Vagina (tissue), 2 donors: ENCODE results near the gene SLC26A11. TPM values are rescaled to one million over a fixed set of nuclear protein-coding genes. Genes with fewer than 3 reads are reported as not detected.

Experiments
- DNase-seq, 2 donors: peaks; one replicate each; pipeline ENCODE4 v3.0.0-alpha.2; 2017; ENCODE audit errors: extremely low spot score in 2 of 2
- H3K27ac ChIP-seq: fragments of 200-600 bp; sonication (generic); one replicate; pipeline ENCODE4 v1.5.1; 2019
- H3K27me3 ChIP-seq: fragments of 200-600 bp; sonication (generic); one replicate; pipeline ENCODE4 v1.5.1; 2019
- H3K36me3 ChIP-seq, 2 donors: fragments of 200-600 bp; sonication (generic); one replicate each; pipeline ENCODE4 v1.5.1; 2017 to 2019
- H3K4me1 ChIP-seq: fragments of 200-600 bp; sonication (generic); one replicate; pipeline ENCODE4 v1.5.1; 2019
- H3K4me3 ChIP-seq, 2 donors: fragments of 200-600 bp; sonication (generic); 1 replicate in 1 of 2; 2 replicates in 1 of 2; pipeline ENCODE4 v1.5.1; 2016 to 2019
- H3K9me3 ChIP-seq: fragments of 200-600 bp; sonication (generic); one replicate; pipeline ENCODE4 v1.5.1; 2019
- POLR2A ChIP-seq, 2 donors: fragments of 450-650 bp; IDR thresholded peaks; one replicate each; pipeline ENCODE4 v1.6.1; 2017; ENCODE audit warnings: antibody characterized with exemption in 2 of 2, mild to moderate bottlenecking in 2 of 2, moderate library complexity in 2 of 2
- POLR2AphosphoS5 ChIP-seq, 2 donors: sonication (generic); formaldehyde crosslinking; IDR thresholded peaks; one replicate each; pipeline ENCODE4 v1.9.0; 2017; ENCODE audit warnings: antibody characterized with exemption in 2 of 2, mild to moderate bottlenecking in 2 of 2, low read depth in 1 of 2; ENCODE audit not compliant: insufficient read depth in 1 of 2
- intact Hi-C: fragments of 100-400 bp; cut with DNase I; formaldehyde crosslinking; loops from one replicate; pipeline ENCODE4 v1.15.1; 2023
- total RNA-seq: library from RNA; depleted of rRNA; stranded (reverse); fragments of >200 nt; gene quantifications from one replicate; pipeline ENCODE4 v1.2.3, GENCODE V29; 2016
- TF ChIP-seq, protein P1 (sequence below), 3 experiments: fragments of 450-650 bp in 2 of 3; fragments of 200-600 bp in 1 of 3; sonication (generic) in 1 of 3; IDR thresholded peaks; one replicate each; pipeline ENCODE4 v1.5.1; 2017 to 2019; ENCODE audit warnings: antibody characterized with exemption in 3 of 3, mild to moderate bottlenecking in 2 of 3, moderate library complexity in 2 of 3

SLC26A11 gene
- total RNA-seq, 1 donor from 2014 or later: 22.8 TPM

DNA sequence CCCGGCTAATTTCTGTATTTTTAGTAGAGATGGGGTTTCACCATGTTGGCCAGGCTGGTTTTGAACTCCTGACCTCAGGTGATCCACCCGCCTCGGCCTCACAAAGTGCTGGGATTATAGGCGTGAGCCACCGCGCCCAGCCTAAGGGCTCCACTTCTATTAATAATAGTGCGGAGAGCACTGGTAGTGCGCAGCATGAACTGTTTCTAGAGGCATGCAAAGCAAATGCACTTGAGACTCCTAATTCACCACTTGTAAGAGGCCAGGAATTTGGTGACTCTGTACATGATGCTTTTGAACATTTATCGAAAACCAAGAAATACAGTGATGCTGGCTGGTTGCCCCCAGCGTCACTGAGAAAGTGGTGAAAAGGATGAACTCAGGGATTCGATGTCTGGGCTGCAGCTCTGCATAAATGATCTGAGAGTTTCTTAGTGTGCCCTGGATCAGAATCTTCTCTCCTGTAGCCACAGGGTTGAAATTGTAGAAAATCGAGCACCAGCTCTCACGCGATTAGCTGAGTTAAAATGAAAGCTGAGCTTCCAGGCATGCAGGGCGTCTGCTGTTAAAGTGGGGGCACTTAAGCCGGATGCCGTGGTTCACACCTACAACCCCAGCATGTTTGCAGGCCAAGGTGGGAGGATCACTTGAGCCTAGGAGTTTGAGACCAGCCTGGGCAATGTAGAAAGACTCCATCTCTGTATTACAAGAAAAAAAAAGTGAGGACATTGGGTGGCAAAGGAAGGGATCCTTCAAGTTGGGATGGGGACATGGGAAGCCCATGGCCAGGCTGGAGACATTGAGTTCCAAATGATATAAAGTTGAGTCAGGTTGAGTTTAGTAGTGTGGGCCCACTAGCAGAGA is 45.2 kb downstream of the SLC26A11 start:
- no peak for DNase-seq
- intact Hi-C loops: loop anchor here (10.0 kb wide), 1 partner anchor 121 kb away; the partner anchor contains the start of gene EIF4A3
- Histone ChIP-seq H3K27ac (no peak overlapping the region), H3K4me3 (no peak overlapping the region), H3K4me1 (peaks cover 40% of the 10 kb centered on the region), H3K9me3 (no peaks in the 10 kb centered on the region), H3K27me3 (no peaks in the 10 kb centered on the region), H3K36me3 (peaks cover 0 to 8% of the 10 kb centered on the region in 2 donors)
- TF ChIP-seq, protein P1, sequence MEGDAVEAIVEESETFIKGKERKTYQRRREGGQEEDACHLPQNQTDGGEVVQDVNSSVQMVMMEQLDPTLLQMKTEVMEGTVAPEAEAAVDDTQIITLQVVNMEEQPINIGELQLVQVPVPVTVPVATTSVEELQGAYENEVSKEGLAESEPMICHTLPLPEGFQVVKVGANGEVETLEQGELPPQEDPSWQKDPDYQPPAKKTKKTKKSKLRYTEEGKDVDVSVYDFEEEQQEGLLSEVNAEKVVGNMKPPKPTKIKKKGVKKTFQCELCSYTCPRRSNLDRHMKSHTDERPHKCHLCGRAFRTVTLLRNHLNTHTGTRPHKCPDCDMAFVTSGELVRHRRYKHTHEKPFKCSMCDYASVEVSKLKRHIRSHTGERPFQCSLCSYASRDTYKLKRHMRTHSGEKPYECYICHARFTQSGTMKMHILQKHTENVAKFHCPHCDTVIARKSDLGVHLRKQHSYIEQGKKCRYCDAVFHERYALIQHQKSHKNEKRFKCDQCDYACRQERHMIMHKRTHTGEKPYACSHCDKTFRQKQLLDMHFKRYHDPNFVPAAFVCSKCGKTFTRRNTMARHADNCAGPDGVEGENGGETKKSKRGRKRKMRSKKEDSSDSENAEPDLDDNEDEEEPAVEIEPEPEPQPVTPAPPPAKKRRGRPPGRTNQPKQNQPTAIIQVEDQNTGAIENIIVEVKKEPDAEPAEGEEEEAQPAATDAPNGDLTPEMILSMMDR (IDR thresholded peaks at IDR 0.05): no peak
- TF ChIP-seq POLR2AphosphoS5 (IDR thresholded peaks at IDR 0.05; ENCODE audit: insufficient read depth in 1 of 2, low read depth in 1 of 2): no peak
- TF ChIP-seq POLR2A (IDR thresholded peaks at IDR 0.05): no peak

GRCh38 chr17:80267391-80267790 is 47.2 kb downstream of the SLC26A11 start:
- no peak for DNase-seq
- Histone ChIP-seq H3K27me3 (no peaks in the 10 kb centered on the region), H3K9me3 (no peaks in the 10 kb centered on the region), H3K4me1 (peaks cover 29% of the 10 kb centered on the region), H3K36me3 (peaks cover 0 to 8% of the 10 kb centered on the region in 2 donors), H3K27ac (no peak overlapping the region), H3K4me3 (no peak overlapping the region)
- intact Hi-C loops: loop anchor here (10.0 kb wide), 1 partner anchor 123 kb away; the partner anchor contains the start of gene EIF4A3
- TF ChIP-seq POLR2AphosphoS5 (IDR thresholded peaks at IDR 0.05; ENCODE audit: insufficient read depth in 1 of 2, low read depth in 1 of 2) (no peak), POLR2A (IDR thresholded peaks at IDR 0.05) (no peak)
- TF ChIP-seq, protein P1 (IDR thresholded peaks at IDR 0.05): no peak

DNA sequence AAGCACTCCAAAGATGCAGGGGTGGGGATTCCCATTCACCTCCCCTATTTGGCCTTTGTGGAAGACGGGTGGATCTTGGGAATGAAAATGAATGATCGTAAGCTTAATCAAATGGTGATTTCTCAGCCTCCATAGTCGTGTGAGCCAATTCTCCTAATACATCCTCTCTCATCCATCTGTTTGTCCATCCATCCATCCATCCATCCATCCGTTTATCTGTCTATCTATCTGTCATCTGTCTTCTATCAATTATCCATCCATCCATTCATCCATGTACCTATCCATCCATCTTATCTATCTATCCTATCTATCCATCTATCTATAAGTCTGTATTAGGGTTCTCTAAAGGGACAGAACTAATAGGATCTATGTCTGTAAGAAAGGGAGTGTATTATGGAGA is 48.2 kb downstream of the SLC26A11 start:
- H3K36me3 ChIP-seq: peaks cover 0 to 12% of the 10 kb centered on the region in 2 donors
- H3K9me3 ChIP-seq: no peaks in the 10 kb centered on the region
- no peaks in the 10 kb centered on the region for H3K27me3 ChIP-seq
- H3K4me3 ChIP-seq: no peak overlapping the region
- DNase-seq: no peak
- peaks cover 18% of the 10 kb centered on the region for H3K4me1 ChIP-seq
- TF ChIP-seq POLR2A (IDR thresholded peaks at IDR 0.05): no peak
- TF ChIP-seq, protein P1 (IDR thresholded peaks at IDR 0.05): no peak
- no peak for TF ChIP-seq POLR2AphosphoS5 (IDR thresholded peaks at IDR 0.05; ENCODE audit: insufficient read depth in 1 of 2, low read depth in 1 of 2)
- no peak overlapping the region for H3K27ac ChIP-seq
- intact Hi-C loops: loop anchor here (10.0 kb wide), 1 partner anchor 124 kb away; the partner anchor contains the start of gene EIF4A3

DNA sequence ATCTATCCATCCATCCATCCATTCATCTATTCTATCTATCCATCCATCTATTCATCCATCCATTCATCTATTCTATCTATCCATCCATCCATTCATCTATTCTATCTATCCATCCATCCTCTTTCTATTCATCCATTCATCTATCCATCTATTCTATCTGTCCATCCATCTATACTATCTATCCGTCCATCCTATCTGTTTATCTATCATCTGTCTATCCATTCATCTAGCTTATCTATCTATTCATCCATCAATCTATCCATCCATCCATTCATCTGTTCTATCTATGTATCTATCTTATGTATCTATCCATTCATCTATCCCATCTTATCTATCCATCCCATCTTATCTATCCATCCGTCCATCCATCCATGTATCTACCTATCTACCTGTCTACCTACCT is 49.2 kb downstream of the SLC26A11 start:
- H3K4me1 ChIP-seq: peaks cover 14% of the 10 kb centered on the region
- H3K9me3 ChIP-seq: no peaks in the 10 kb centered on the region
- H3K27ac ChIP-seq: no peak overlapping the region
- TF ChIP-seq POLR2AphosphoS5 (IDR thresholded peaks at IDR 0.05; ENCODE audit: insufficient read depth in 1 of 2, low read depth in 1 of 2) (no peak), POLR2A (IDR thresholded peaks at IDR 0.05) (no peak)
- TF ChIP-seq, protein P1 (IDR thresholded peaks at IDR 0.05): no peak
- H3K4me3 ChIP-seq: no peak overlapping the region
- no peaks in the 10 kb centered on the region for H3K27me3 ChIP-seq
- no peak for DNase-seq
- peaks cover 0 to 20% of the 10 kb centered on the region in 2 donors for H3K36me3 ChIP-seq
- intact Hi-C loops: loop anchor here (10.0 kb wide), 1 partner anchor 125 kb away; the partner anchor contains the start of gene EIF4A3

DNA sequence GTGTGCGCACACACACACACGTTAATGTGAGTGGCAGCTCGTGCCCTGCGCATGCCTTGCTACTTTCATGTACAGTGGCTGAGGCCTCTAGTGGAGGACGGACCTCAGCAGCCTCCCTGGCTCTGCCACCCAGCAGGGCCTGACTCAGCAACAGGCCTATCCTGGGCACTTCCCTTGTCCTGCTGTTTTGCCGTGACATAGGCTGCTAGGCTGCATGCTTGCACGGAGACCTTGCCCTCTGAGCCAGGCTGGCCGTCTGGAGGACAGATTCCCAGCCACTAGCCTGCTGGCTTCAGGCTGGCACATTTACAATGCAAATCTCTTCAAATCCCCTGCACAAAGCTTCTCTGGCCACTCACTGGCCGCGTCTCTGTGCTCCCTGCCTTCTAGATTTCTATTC is 49.9 kb downstream of the SLC26A11 start:
- intact Hi-C loops: no loop called here

More for the DNA sequence above, 49.9 kb downstream of the SLC26A11 start:
- H3K36me3 ChIP-seq: peaks cover 0 to 20% of the 10 kb centered on the region in 2 donors
- H3K27ac ChIP-seq: no peak overlapping the region
- H3K27me3 ChIP-seq: no peaks in the 10 kb centered on the region
- no peak for TF ChIP-seq POLR2A (IDR thresholded peaks at IDR 0.05)
- H3K4me3 ChIP-seq: no peak overlapping the region
- no peak for DNase-seq
- H3K4me1 ChIP-seq: peaks cover 9% of the 10 kb centered on the region
- H3K9me3 ChIP-seq: no peaks in the 10 kb centered on the region
